OCI-LY7 (cell line): Measurements from ENCODE around the gene SLC26A8. TPM values are rescaled to one million over a fixed set of nuclear protein-coding genes. Genes with fewer than 3 reads are reported as not detected.

ENCODE experiments used
- BruUV-seq: library from RNA; stranded (reverse); fragments of 400-500 nt; replicated peaks from 2 replicates; lab custom pipeline; 2021; lab: Mats Ljungman, UMichigan
- CTCF ChIA-PET: fragments of 300-600 bp; sonication (Branson Sonifier 250); formaldehyde crosslinking; loops from one replicate; lab custom pipeline; 2022; ENCODE audit warnings: antibody characterized with exemption; ENCODE audit not compliant: unreplicated experiment; lab: Charles Lee
- POLR2A ChIA-PET: fragments of 300-600 bp; sonication (Branson Sonifier 250); formaldehyde crosslinking; loops from one replicate; lab custom pipeline; 2022; ENCODE audit warnings: antibody characterized with exemption; lab: Charles Lee
- DNase-seq: peaks from one replicate; pipeline ENCODE4 v3.0.0-alpha.2; 2015; ENCODE audit warnings: low spot score
- H2AFZ ChIP-seq: fragments of 200-600 bp; sonication (generic), shearing (Covaris generic); 2 replicates; pipeline ENCODE4 v1.6.1; 2014; ENCODE audit warnings: mild to moderate bottlenecking, antibody characterized with exemption, low read length, moderate library complexity
- H3K27ac ChIP-seq: fragments of 200-600 bp; sonication (generic); 2 replicates; pipeline ENCODE4 v1.5.1; 2014; ENCODE audit warnings: mixed run types, low read depth, mild to moderate bottlenecking, moderate library complexity, low read length, inconsistent platforms; ENCODE audit not compliant: poor library complexity, severe bottlenecking
- H3K36me3 ChIP-seq: fragments of 200-600 bp; sonication (generic); 2 replicates; pipeline ENCODE4 v1.6.1; 2014; ENCODE audit warnings: mild to moderate bottlenecking, antibody characterized with exemption, low read length, moderate library complexity, mixed read lengths; ENCODE audit not compliant: insufficient read depth
- H3K4me1 ChIP-seq: fragments of 200-600 bp; sonication (generic); 2 replicates; pipeline ENCODE4 v1.5.1; 2014; ENCODE audit warnings: mild to moderate bottlenecking, low read length; ENCODE audit not compliant: insufficient read depth, poor library complexity, severe bottlenecking
- H3K4me2 ChIP-seq: fragments of 200-600 bp; sonication (generic); 2 replicates; pipeline ENCODE4 v1.6.1; 2014; ENCODE audit warnings: mild to moderate bottlenecking, low read length
- H3K4me3 ChIP-seq: fragments of 200-600 bp; sonication (generic); 2 replicates; pipeline ENCODE4 v1.5.1; 2014; ENCODE audit warnings: mild to moderate bottlenecking, low read depth, low read length; ENCODE audit not compliant: poor library complexity, severe bottlenecking
- H3K79me2 ChIP-seq: fragments of 200-600 bp; sonication (generic); 2 replicates; pipeline ENCODE4 v1.6.1; 2016; ENCODE audit warnings: low read depth, mild to moderate bottlenecking, low read length, moderate library complexity, mixed read lengths; ENCODE audit not compliant: insufficient read depth
- H3K9me2 ChIP-seq: fragments of 200-600 bp; sonication (generic); 2 replicates; pipeline ENCODE4 v1.6.1; 2016; ENCODE audit warnings: mild to moderate bottlenecking, low read length, mixed read lengths; ENCODE audit not compliant: insufficient read depth
- H3K9me3 ChIP-seq: fragments of 200-600 bp; sonication (generic); 2 replicates; pipeline ENCODE4 v1.6.1; 2014; ENCODE audit warnings: mild to moderate bottlenecking, mixed run types, low read length, mixed read lengths
- H4K20me1 ChIP-seq: fragments of 200-600 bp; sonication (generic); 2 replicates; pipeline ENCODE4 v1.6.1; 2014; ENCODE audit warnings: mild to moderate bottlenecking, antibody characterized with exemption, low read length, moderate library complexity, mixed read lengths; ENCODE audit not compliant: insufficient read depth
- CTCF ChIP-seq: fragments of 200-600 bp; sonication (generic); conservative IDR thresholded peaks from 2 replicates; pipeline ENCODE4 v1.5.1; 2014; ENCODE audit warnings: mild to moderate bottlenecking, antibody characterized with exemption, low read length, moderate library complexity, mixed read lengths
- EZH2phosphoT487 ChIP-seq: fragments of 200-600 bp; sonication (generic); IDR thresholded peaks from 2 replicates; pipeline ENCODE4 v1.6.1; 2018; ENCODE audit warnings: low read depth, borderline replicate concordance, mild to moderate bottlenecking, mixed run types, antibody characterized with exemption, low read length, moderate library complexity, mixed read lengths
- intact Hi-C: fragments of 100-400 bp; cut with micrococcal nuclease; formaldehyde crosslinking; loops from one replicate; pipeline ENCODE4 v1.10.0; 2022; ENCODE audit not compliant: unreplicated experiment
- total RNA-seq, 2 experiments: library from RNA; depleted of rRNA in 1 of 2; stranded (reverse); fragments of >200 nt in 1 of 2; shearing (Covaris generic) in 1 of 2; gene quantifications; 2 replicates each; pipeline ENCODE4 v1.2.3, GENCODE V29; 2014 to 2022

Gene SLC26A8
- total RNA-seq, 2 experiments from 2014 or later: not detected

GRCh38 chr6:36028088-36028876 lies 3.8 kb upstream of the SLC26A8 start:
- H3K79me2 ChIP-seq: peaks cover 55% of the 10 kb centered on the region
- POLR2A ChIA-PET: interaction anchor here (0.6 to 2.0 kb wide), 14 partner anchors 18 to 915 kb away, joined by 3 to 9 read pairs (median 5); no protein-coding TSS in a partner anchor
- CTCF ChIA-PET: interaction anchor here (1.4 kb wide), 1 partner anchor 67 kb away, joined by 5 read pairs; no protein-coding TSS in a partner anchor
- peaks cover 4% of the 10 kb centered on the region; the same call in 1 of the 2 replicates for H3K36me3 ChIP-seq
- H3K4me2 ChIP-seq: peak overlapping the region; percentile 81
- peaks cover 13% of the 10 kb centered on the region for H4K20me1 ChIP-seq
- H3K9me2 ChIP-seq: no peaks in the 10 kb centered on the region
- DNase-seq: peak; percentile 62
- TF ChIP-seq EZH2phosphoT487 (no peak), CTCF (no peak)
- peak overlapping the region; percentile 52; the same call in 1 of the 2 replicates for H2AFZ ChIP-seq
- H3K4me1 ChIP-seq: peaks cover 12% of the 10 kb centered on the region
- intact Hi-C loops: loop anchor here (5.0 kb wide), 1 partner anchor 84 kb away; no protein-coding TSS in a partner anchor
- H3K4me3 ChIP-seq: peak overlapping the region; percentile 99
- peak overlapping the region; percentile 47 for H3K27ac ChIP-seq
- no TSS peak for BruUV-seq
- no peaks in the 10 kb centered on the region for H3K9me3 ChIP-seq

- Histone ChIP-seq H3K79me2 (peaks cover 48% of the 10 kb centered on the region), H4K20me1 (peaks cover 12% of the 10 kb centered on the region), H3K27ac (peak within 1 kb of the TSS; percentile 47), H2AFZ (peak within 1 kb of the TSS; percentile 52; the same call in 1 of the 2 replicates), H3K4me2 (peak within 1 kb of the TSS; percentile 81), H3K9me3 (no peaks in the 10 kb centered on the region), H3K4me1 (peaks cover 12% of the 10 kb centered on the region), H3K36me3 (peaks cover 4% of the 10 kb centered on the region; the same call in 1 of the 2 replicates), H3K4me3 (peak within 1 kb of the TSS; percentile 99), H3K9me2 (no peaks in the 10 kb centered on the region)
- intact Hi-C loops: loop anchor here (1.0 to 5.0 kb wide), 5 partner anchors 68 to 333 kb away; partner anchors contain the start of gene BRPF3
- ChIA-PET CTCF (interaction anchor here (0.5 kb wide), 1 partner anchor 93 kb away, joined by 3 read pairs; no protein-coding TSS in a partner anchor), POLR2A (interaction anchor here (1.0 to 2.0 kb wide), 8 partner anchors 19 to 152 kb away, joined by 3 to 8 read pairs (median 4); no protein-coding TSS in a partner anchor)
- DNase-seq: peak; percentile 100
- no TSS peak for BruUV-seq
- peak; percentile 83 for TF ChIP-seq CTCF
- no peak for TF ChIP-seq EZH2phosphoT487
Measured at GRCh38 chr6:36027501-36028087, 3.2 kb upstream of the SLC26A8 start, which contains the start of gene MAPK14. TSS of gene MAPK14 (plus strand) at chr6:36027808. CDS start at chr6:36028158, 350 bp downstream.
